Liver (tissue), 9 donors: ENCODE measurements around the gene SLC44A2. TPM values are rescaled to one million over a fixed set of nuclear protein-coding genes. Genes with fewer than 3 reads are reported as not detected.

ENCODE experiments used
- DNase-seq: peaks from one replicate; pipeline ENCODE4 v3.0.0-alpha.2; 2017; ENCODE audit warnings: low spot score
- H3K27ac ChIP-seq, 2 donors: one replicate each; pipeline ENCODE4 v1.7.0; 2013; ENCODE audit warnings: inconsistent platforms in 2 of 2, low read length in 2 of 2, control low read depth in 1 of 2, low read depth in 1 of 2, mild to moderate bottlenecking in 1 of 2
- H3K27me3 ChIP-seq, 4 donors: one replicate each; pipeline versions ENCODE4 v1.6.1 to v1.7.0; 2013; ENCODE audit warnings: low read length in 3 of 4, inconsistent platforms in 1 of 4, mild to moderate bottlenecking in 1 of 4, moderate library complexity in 1 of 4; ENCODE audit not compliant: control insufficient read depth in 4 of 4, insufficient read depth in 4 of 4
- H3K36me3 ChIP-seq, 4 donors: one replicate each; pipeline versions ENCODE4 v1.6.1 to v1.7.0; 2013; ENCODE audit warnings: low read length in 3 of 4, mild to moderate bottlenecking in 3 of 4, low read depth in 1 of 4, moderate library complexity in 1 of 4; ENCODE audit not compliant: control insufficient read depth in 4 of 4, insufficient read depth in 3 of 4
- H3K4me1 ChIP-seq, 4 donors: one replicate each; pipeline versions ENCODE4 v1.6.1 to v1.7.0; 2013; ENCODE audit warnings: low read length in 3 of 4, mild to moderate bottlenecking in 3 of 4, moderate library complexity in 1 of 4; ENCODE audit not compliant: control insufficient read depth in 4 of 4, insufficient read depth in 4 of 4
- H3K4me3 ChIP-seq, 3 donors: one replicate each; pipeline versions ENCODE4 v1.6.1 to v1.7.0; 2013; ENCODE audit warnings: low read length in 3 of 3, control low read depth in 1 of 3, low read depth in 1 of 3, mild to moderate bottlenecking in 1 of 3
- H3K9ac ChIP-seq, 2 donors: one replicate each; pipeline ENCODE4 v1.7.0; 2013; ENCODE audit warnings: low read length in 2 of 2, mild to moderate bottlenecking in 2 of 2, moderate library complexity in 2 of 2, control low read depth in 1 of 2, low read depth in 1 of 2
- H3K9me3 ChIP-seq, 4 donors: one replicate each; pipeline versions ENCODE4 v1.6.1 to v1.7.0; 2013; ENCODE audit warnings: low read length in 3 of 4; ENCODE audit not compliant: control insufficient read depth in 4 of 4
- ATF3 ChIP-seq: IDR thresholded peaks from 2 replicates; pipeline ENCODE4 v1.6.1; 2016; ENCODE audit warnings: antibody characterized with exemption
- EGR1 ChIP-seq, 2 donors: IDR thresholded peaks; 2 replicates each; pipeline ENCODE4 v1.6.1; 2016 to 2018; ENCODE audit warnings: antibody characterized with exemption in 2 of 2, low read depth in 2 of 2
- FOXA1 ChIP-seq: IDR thresholded peaks from 2 replicates; pipeline ENCODE4 v1.6.1; 2016; ENCODE audit warnings: antibody characterized with exemption
- FOXA2 ChIP-seq: IDR thresholded peaks from 2 replicates; pipeline ENCODE4 v1.6.1; 2016; ENCODE audit warnings: antibody characterized with exemption
- GABPA ChIP-seq, 2 donors: IDR thresholded peaks in 1 of 2; conservative IDR thresholded peaks in 1 of 2; 2 replicates each; pipeline ENCODE4 v1.6.1; 2016; ENCODE audit warnings: antibody characterized with exemption in 2 of 2, mild to moderate bottlenecking in 1 of 2, moderate library complexity in 1 of 2
- HNF4A ChIP-seq, 2 donors: conservative IDR thresholded peaks; 2 replicates each; pipeline ENCODE4 v1.6.1; 2016; ENCODE audit warnings: antibody characterized with exemption in 2 of 2, mild to moderate bottlenecking in 2 of 2
- HNF4G ChIP-seq: IDR thresholded peaks from 2 replicates; pipeline ENCODE4 v1.6.1; 2016; ENCODE audit warnings: antibody characterized with exemption
- JUND ChIP-seq, 2 donors: IDR thresholded peaks; 2 replicates each; pipeline ENCODE4 v1.6.1; 2016; ENCODE audit warnings: antibody characterized with exemption in 2 of 2
- NR2F2 ChIP-seq: IDR thresholded peaks from 2 replicates; pipeline ENCODE4 v1.6.1; 2016; ENCODE audit warnings: antibody characterized with exemption
- RAD21 ChIP-seq, 2 donors: IDR thresholded peaks; 2 replicates each; pipeline ENCODE4 v1.6.1; 2016; ENCODE audit warnings: antibody characterized with exemption in 2 of 2, mild to moderate bottlenecking in 2 of 2
- RXRA ChIP-seq, 2 donors: IDR thresholded peaks; 2 replicates each; pipeline ENCODE4 v1.6.1; 2017 to 2018; ENCODE audit warnings: antibody characterized with exemption in 2 of 2, mild to moderate bottlenecking in 1 of 2
- SP1 ChIP-seq: IDR thresholded peaks from 2 replicates; pipeline ENCODE4 v1.6.1; 2018; ENCODE audit warnings: antibody characterized with exemption, mild to moderate bottlenecking
- TAF1 ChIP-seq: conservative IDR thresholded peaks from 2 replicates; pipeline ENCODE4 v1.6.1; 2016; ENCODE audit warnings: antibody characterized with exemption, mild to moderate bottlenecking
- YY1 ChIP-seq: IDR thresholded peaks from 2 replicates; pipeline ENCODE4 v1.6.1; 2016; ENCODE audit warnings: antibody characterized with exemption, mild to moderate bottlenecking
- ZBTB33 ChIP-seq: IDR thresholded peaks from 2 replicates; pipeline ENCODE4 v1.6.1; 2016; ENCODE audit warnings: antibody characterized with exemption
- WGBS: extraction: QIAGEN DNeasy Blood & Tissue Kit; methylation state at CpG from one replicate; pipeline ENCODE4 v1.1.7; 2013; 5-methylcytosine and 5-hydroxymethylcytosine counted together
- polyA plus RNA-seq, 2 donors: library from polyadenylated mRNA; stranded (reverse) in 1 of 2; unstranded in 1 of 2; fragments of 200-250 nt in 1 of 2; fragments of >200 nt in 1 of 2; fragmentation: Nextera tagmentation in 1 of 2; extraction: Ambion mirVana in 1 of 2; gene quantifications; one replicate each; pipeline versions ENCODE4 v1.2.1 to v1.2.3, GENCODE V29; 2013 to 2015
- total RNA-seq, 2 donors: library from RNA; depleted of rRNA; stranded (reverse); fragments of >200 nt; gene quantifications; one replicate each; pipeline ENCODE4 v1.2.3, GENCODE V29; 2014
- TF ChIP-seq, protein P1 (sequence below): fragments of 150-350 bp; IDR thresholded peaks from 2 replicates; pipeline ENCODE4 v1.5.1; 2017; ENCODE audit warnings: improper control_type of control experiment, low read depth, low read length; ENCODE audit not compliant: missing input control
- TF ChIP-seq, protein P2 (sequence below): IDR thresholded peaks from 2 replicates; pipeline ENCODE4 v1.6.1; 2016; ENCODE audit warnings: antibody characterized with exemption, mild to moderate bottlenecking
- donor health status: healthy.
- donor health status: healthy.
- donor health status: healthy.
- donor health status: healthy.
- donor health status: healthy.

The SLC44A2 gene
- total and polyA plus RNA-seq, 4 donors: 12.0 to 21.6 (median 13.4) TPM

GRCh38 chr19:10686661-10687517 lies 61.5 kb downstream of the SLC44A2 start:
- 87% methylated on average over 31 of the region's 31 CpGs for WGBS
- Histone ChIP-seq H3K4me1 (no peaks in the 10 kb centered on the region), H3K27me3 (no peaks in the 10 kb centered on the region), H3K9ac (no peak overlapping the region), H3K9me3 (no peaks in the 10 kb centered on the region), H3K27ac (no peak overlapping the region), H3K4me3 (no peak overlapping the region), H3K36me3 (peaks cover 23 to 93% (median 48%) of the 10 kb centered on the region in 4 donors)
- no peak for DNase-seq
- TF ChIP-seq YY1: no peak
- TF ChIP-seq RAD21 (IDR thresholded peaks at IDR 0.05): no peak
- no peak for TF ChIP-seq GABPA (IDR thresholded peaks at IDR 0.05 in 1 of 2, conservative IDR thresholded peaks at IDR 0.05 in 1 of 2)
- no peak for TF ChIP-seq RXRA (IDR thresholded peaks at IDR 0.05)
- TF ChIP-seq ZBTB33: no peak
- no peak for TF ChIP-seq EGR1 (IDR thresholded peaks at IDR 0.05; ENCODE audit: low read depth in 2 of 2)
- no peak for TF ChIP-seq FOXA2
- TF ChIP-seq HNF4G: no peak
- TF ChIP-seq, protein P1, sequence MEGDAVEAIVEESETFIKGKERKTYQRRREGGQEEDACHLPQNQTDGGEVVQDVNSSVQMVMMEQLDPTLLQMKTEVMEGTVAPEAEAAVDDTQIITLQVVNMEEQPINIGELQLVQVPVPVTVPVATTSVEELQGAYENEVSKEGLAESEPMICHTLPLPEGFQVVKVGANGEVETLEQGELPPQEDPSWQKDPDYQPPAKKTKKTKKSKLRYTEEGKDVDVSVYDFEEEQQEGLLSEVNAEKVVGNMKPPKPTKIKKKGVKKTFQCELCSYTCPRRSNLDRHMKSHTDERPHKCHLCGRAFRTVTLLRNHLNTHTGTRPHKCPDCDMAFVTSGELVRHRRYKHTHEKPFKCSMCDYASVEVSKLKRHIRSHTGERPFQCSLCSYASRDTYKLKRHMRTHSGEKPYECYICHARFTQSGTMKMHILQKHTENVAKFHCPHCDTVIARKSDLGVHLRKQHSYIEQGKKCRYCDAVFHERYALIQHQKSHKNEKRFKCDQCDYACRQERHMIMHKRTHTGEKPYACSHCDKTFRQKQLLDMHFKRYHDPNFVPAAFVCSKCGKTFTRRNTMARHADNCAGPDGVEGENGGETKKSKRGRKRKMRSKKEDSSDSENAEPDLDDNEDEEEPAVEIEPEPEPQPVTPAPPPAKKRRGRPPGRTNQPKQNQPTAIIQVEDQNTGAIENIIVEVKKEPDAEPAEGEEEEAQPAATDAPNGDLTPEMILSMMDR: no peak
- no peak for TF ChIP-seq NR2F2

- 94% methylated on average over 25 of the region's 25 CpGs for WGBS
Observed at GRCh38 chr19:10687518-10688288, 62.4 kb downstream of the SLC44A2 start.

More at GRCh38 chr19:10687518-10688288, 62.4 kb downstream of the SLC44A2 start:
- Histone ChIP-seq H3K4me3 (no peak overlapping the region), H3K9ac (no peak overlapping the region), H3K27me3 (no peaks in the 10 kb centered on the region), H3K9me3 (no peaks in the 10 kb centered on the region), H3K36me3 (peaks cover 22 to 86% (median 41%) of the 10 kb centered on the region in 4 donors), H3K4me1 (no peaks in the 10 kb centered on the region), H3K27ac (no peak overlapping the region)
- DNase-seq: no peak
- TF ChIP-seq SP1 (no peak), FOXA2 (no peak), JUND (IDR thresholded peaks at IDR 0.05) (no peak), NR2F2 (no peak), ZBTB33 (no peak), FOXA1 (no peak), EGR1 (IDR thresholded peaks at IDR 0.05; ENCODE audit: low read depth in 2 of 2) (no peak), TAF1 (no peak), RAD21 (IDR thresholded peaks at IDR 0.05) (no peak), HNF4A (conservative IDR thresholded peaks at IDR 0.05) (no peak), ATF3 (no peak), GABPA (IDR thresholded peaks at IDR 0.05 in 1 of 2, conservative IDR thresholded peaks at IDR 0.05 in 1 of 2) (no peak)
- TF ChIP-seq, protein P2, sequence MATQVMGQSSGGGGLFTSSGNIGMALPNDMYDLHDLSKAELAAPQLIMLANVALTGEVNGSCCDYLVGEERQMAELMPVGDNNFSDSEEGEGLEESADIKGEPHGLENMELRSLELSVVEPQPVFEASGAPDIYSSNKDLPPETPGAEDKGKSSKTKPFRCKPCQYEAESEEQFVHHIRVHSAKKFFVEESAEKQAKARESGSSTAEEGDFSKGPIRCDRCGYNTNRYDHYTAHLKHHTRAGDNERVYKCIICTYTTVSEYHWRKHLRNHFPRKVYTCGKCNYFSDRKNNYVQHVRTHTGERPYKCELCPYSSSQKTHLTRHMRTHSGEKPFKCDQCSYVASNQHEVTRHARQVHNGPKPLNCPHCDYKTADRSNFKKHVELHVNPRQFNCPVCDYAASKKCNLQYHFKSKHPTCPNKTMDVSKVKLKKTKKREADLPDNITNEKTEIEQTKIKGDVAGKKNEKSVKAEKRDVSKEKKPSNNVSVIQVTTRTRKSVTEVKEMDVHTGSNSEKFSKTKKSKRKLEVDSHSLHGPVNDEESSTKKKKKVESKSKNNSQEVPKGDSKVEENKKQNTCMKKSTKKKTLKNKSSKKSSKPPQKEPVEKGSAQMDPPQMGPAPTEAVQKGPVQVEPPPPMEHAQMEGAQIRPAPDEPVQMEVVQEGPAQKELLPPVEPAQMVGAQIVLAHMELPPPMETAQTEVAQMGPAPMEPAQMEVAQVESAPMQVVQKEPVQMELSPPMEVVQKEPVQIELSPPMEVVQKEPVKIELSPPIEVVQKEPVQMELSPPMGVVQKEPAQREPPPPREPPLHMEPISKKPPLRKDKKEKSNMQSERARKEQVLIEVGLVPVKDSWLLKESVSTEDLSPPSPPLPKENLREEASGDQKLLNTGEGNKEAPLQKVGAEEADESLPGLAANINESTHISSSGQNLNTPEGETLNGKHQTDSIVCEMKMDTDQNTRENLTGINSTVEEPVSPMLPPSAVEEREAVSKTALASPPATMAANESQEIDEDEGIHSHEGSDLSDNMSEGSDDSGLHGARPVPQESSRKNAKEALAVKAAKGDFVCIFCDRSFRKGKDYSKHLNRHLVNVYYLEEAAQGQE: no peak
- TF ChIP-seq, protein P1: no peak
